H9 (cell line): ENCODE results near the gene LMF1. TPM values are rescaled to one million over a fixed set of nuclear protein-coding genes. Genes with fewer than 3 reads are reported as not detected.

Experiments used
- DNase-seq: peaks from one replicate; pipeline ENCODE4 v3.0.0-alpha.2; 2017
- H2AFZ ChIP-seq: one replicate; pipeline ENCODE4 v1.6.1; 2013; ENCODE audit warnings: mild to moderate bottlenecking, low read length, control low read depth, moderate library complexity
- H2AK5ac ChIP-seq: 2 replicates; pipeline ENCODE4 v1.6.1; 2013; ENCODE audit warnings: low read length, control low read depth, mixed read lengths; ENCODE audit not compliant: insufficient read length
- H2BK120ac ChIP-seq: one replicate; pipeline ENCODE4 v1.6.1; 2013; ENCODE audit warnings: low read depth, mild to moderate bottlenecking, low read length, control low read depth, inconsistent platforms; ENCODE audit not compliant: poor library complexity, severe bottlenecking
- H2BK12ac ChIP-seq: 2 replicates; pipeline ENCODE4 v1.6.1; 2013; ENCODE audit warnings: low read length, control low read depth, mixed read lengths, low read depth; ENCODE audit not compliant: insufficient read length
- H2BK15ac ChIP-seq: 2 replicates; pipeline ENCODE4 v1.6.1; 2013; ENCODE audit warnings: low read depth, low read length, control low read depth
- H2BK20ac ChIP-seq: one replicate; pipeline ENCODE4 v1.6.1; 2013; ENCODE audit warnings: low read depth, mild to moderate bottlenecking, low read length, control low read depth, inconsistent platforms; ENCODE audit not compliant: poor library complexity, severe bottlenecking
- H2BK5ac ChIP-seq: 2 replicates; pipeline ENCODE4 v1.6.1; 2013; ENCODE audit warnings: low read length, control low read depth, mixed read lengths; ENCODE audit not compliant: insufficient read length
- H3K14ac ChIP-seq: 2 replicates; pipeline ENCODE4 v1.6.1; 2013; ENCODE audit warnings: low read length, control low read depth; ENCODE audit not compliant: insufficient read depth
- H3K18ac ChIP-seq: 2 replicates; pipeline ENCODE4 v1.6.1; 2013; ENCODE audit warnings: low read depth, mild to moderate bottlenecking, mixed read lengths, low read length, control low read depth; ENCODE audit not compliant: insufficient read length
- H3K23ac ChIP-seq: 2 replicates; pipeline ENCODE4 v1.6.1; 2013; ENCODE audit warnings: low read length, control low read depth, mixed read lengths, low read depth; ENCODE audit not compliant: insufficient read length
- H3K23me2 ChIP-seq: 2 replicates; pipeline ENCODE4 v1.6.1; 2013; ENCODE audit warnings: low read depth, mild to moderate bottlenecking, mixed read lengths, low read length, control low read depth; ENCODE audit not compliant: insufficient read length, poor library complexity, severe bottlenecking
- H3K27ac ChIP-seq: 2 replicates; pipeline ENCODE4 v1.5.1; 2013; ENCODE audit warnings: low read length, control low read depth, mixed read lengths, low read depth; ENCODE audit not compliant: insufficient read length
- H3K27me3 ChIP-seq: 2 replicates; pipeline ENCODE4 v1.6.1; 2013; ENCODE audit warnings: low read length, control low read depth, inconsistent platforms; ENCODE audit not compliant: insufficient read depth
- H3K4ac ChIP-seq: 2 replicates; pipeline ENCODE4 v1.6.1; 2013; ENCODE audit warnings: low read depth, mild to moderate bottlenecking, control low read depth, inconsistent platforms, low read length, moderate library complexity
- H3K4me1 ChIP-seq: 2 replicates; pipeline ENCODE4 v1.6.1; 2013; ENCODE audit warnings: low read length, control low read depth, inconsistent platforms; ENCODE audit not compliant: insufficient read depth
- H3K4me2 ChIP-seq: 2 replicates; pipeline ENCODE4 v1.6.1; 2013; ENCODE audit warnings: low read length, control low read depth, mixed read lengths; ENCODE audit not compliant: insufficient read length, insufficient read depth
- H3K56ac ChIP-seq: 2 replicates; pipeline ENCODE4 v1.6.1; 2013; ENCODE audit warnings: low read depth, mild to moderate bottlenecking, mixed read lengths, low read length, control low read depth; ENCODE audit not compliant: insufficient read length
- H3K79me1 ChIP-seq: 2 replicates; pipeline ENCODE4 v1.6.1; 2013; ENCODE audit warnings: low read depth, mild to moderate bottlenecking, moderate library complexity, low read length, control low read depth, inconsistent platforms; ENCODE audit not compliant: insufficient read depth, poor library complexity, severe bottlenecking
- H3K79me2 ChIP-seq: 2 replicates; pipeline ENCODE4 v1.6.1; 2013; ENCODE audit warnings: low read length, control low read depth, inconsistent platforms; ENCODE audit not compliant: insufficient read depth
- H3K9ac ChIP-seq: 2 replicates; pipeline ENCODE4 v1.6.1; 2013; ENCODE audit warnings: low read length, control low read depth, mixed read lengths; ENCODE audit not compliant: insufficient read length; ENCODE audit errors: extremely low read depth
- H3K9me3 ChIP-seq: one replicate; pipeline ENCODE4 v1.6.1; 2013; ENCODE audit warnings: low read depth, low read length, inconsistent platforms; ENCODE audit not compliant: control insufficient read depth
- H3T11ph ChIP-seq: one replicate; pipeline ENCODE4 v1.6.1; 2013; ENCODE audit warnings: mild to moderate bottlenecking, low read length, control low read depth, inconsistent platforms
- H4K20me1 ChIP-seq: one replicate; pipeline ENCODE4 v1.6.1; 2013; ENCODE audit not compliant: control insufficient read depth, insufficient read length, insufficient read depth
- H4K5ac ChIP-seq: 2 replicates; pipeline ENCODE4 v1.6.1; 2013; ENCODE audit warnings: low read depth, mild to moderate bottlenecking, mixed read lengths, low read length, control low read depth; ENCODE audit not compliant: insufficient read length
- H4K8ac ChIP-seq: replicated peaks from 2 replicates; pipeline ENCODE4 v1.6.1; 2013; ENCODE audit warnings: low read length, control low read depth, mixed read lengths, low read depth; ENCODE audit not compliant: insufficient read length
- H4K91ac ChIP-seq: 2 replicates; pipeline ENCODE4 v1.6.1; 2013; ENCODE audit warnings: low read depth, mild to moderate bottlenecking, moderate library complexity, mixed read lengths, low read length, control low read depth; ENCODE audit not compliant: insufficient read length
- H3K27ac Mint-ChIP-seq, 3 experiments: 2 replicates in 2 of 3; 3 replicates in 1 of 3; pipeline ENCODE4 v1.8.0; 2020 to 2021; ENCODE audit warnings: mixed read lengths in 3 of 3, mild to moderate bottlenecking in 1 of 3, moderate library complexity in 1 of 3
- H3K27me3 Mint-ChIP-seq: 2 replicates; pipeline ENCODE4 v1.8.0; 2021; ENCODE audit warnings: low read depth, mild to moderate bottlenecking, moderate library complexity, mixed read lengths
- H3K36me3 Mint-ChIP-seq, 3 experiments: 2 replicates in 2 of 3; 3 replicates in 1 of 3; pipeline ENCODE4 v1.8.0; 2020 to 2021; ENCODE audit warnings: low read depth in 3 of 3, mixed read lengths in 3 of 3; ENCODE audit not compliant: insufficient read depth in 1 of 3
- H3K4me1 Mint-ChIP-seq, 2 experiments: 2 replicates each; pipeline ENCODE4 v1.8.0; 2020; ENCODE audit warnings: mixed read lengths in 2 of 2
- H3K4me3 Mint-ChIP-seq, 2 experiments: 2 replicates in 1 of 2; 3 replicates in 1 of 2; pipeline ENCODE4 v1.8.0; 2020 to 2021; ENCODE audit warnings: mild to moderate bottlenecking in 2 of 2, mixed read lengths in 2 of 2, moderate library complexity in 1 of 2
- H3K9me3 Mint-ChIP-seq, 2 experiments: 2 replicates in 1 of 2; 3 replicates in 1 of 2; pipeline ENCODE4 v1.8.0; 2020; ENCODE audit warnings: mild to moderate bottlenecking in 2 of 2, mixed read lengths in 2 of 2, moderate library complexity in 1 of 2
- WGBS: extraction: QIAGEN DNeasy Blood & Tissue Kit; methylation state at CpG from one replicate; pipeline ENCODE4 v1.1.7; 2013; ENCODE audit warnings: missing lambda C conversion rate, low lambda C conversion rate, mixed read lengths; ENCODE audit not compliant: insufficient read length; ENCODE audit errors: extremely low coverage; 5-methylcytosine and 5-hydroxymethylcytosine counted together
- total RNA-seq: library from RNA; stranded (reverse); gene quantifications from 2 replicates; pipeline ENCODE4 v1.2.1, GENCODE V29; 2021
- TF ChIP-seq, protein P1 (sequence below): fragments of 200-600 bp; sonication (generic); conservative IDR thresholded peaks from 3 replicates; pipeline ENCODE4 v1.8.0; 2021; ENCODE audit warnings: antibody characterized with exemption, mild to moderate bottlenecking

The LMF1 gene
- total RNA-seq, 1 experiment from 2014 or later, result 7.1 TPM

DNA sequence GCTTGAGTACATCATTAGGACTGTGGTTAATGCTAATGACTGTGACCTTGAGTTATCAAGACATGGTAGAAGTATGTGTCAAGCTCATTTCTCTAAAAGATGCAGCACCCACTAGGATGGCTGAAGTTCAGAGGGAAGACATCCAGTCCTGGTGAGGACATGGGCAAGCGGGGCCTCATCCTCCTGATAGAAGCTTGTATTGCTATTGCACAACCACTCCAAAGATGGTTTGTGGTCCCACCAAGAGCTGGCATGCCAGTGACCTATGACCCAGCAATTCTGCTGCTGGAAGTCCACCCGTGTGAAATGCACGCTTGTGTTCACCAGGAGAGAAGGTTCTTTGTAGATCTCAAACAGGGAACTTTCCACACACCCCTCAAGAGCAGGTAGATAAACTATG lies 25.0 kb upstream of the LMF1 start:
- DNase-seq, result no peak
- no peak overlapping the region for H4K5ac ChIP-seq
- no peak overlapping the region for H3K4me2 ChIP-seq
- no peak overlapping the region for H3T11ph ChIP-seq
- H3K27ac Mint-ChIP-seq, result no peak overlapping the region; a peak in 1 of 7 replicates
- no peak overlapping the region for H2BK15ac ChIP-seq
- no peak overlapping the region for H3K27ac ChIP-seq
- H3K27me3 ChIP-seq, result no peaks in the 10 kb centered on the region
- H3K4ac ChIP-seq, result no peak overlapping the region
- H2BK20ac ChIP-seq, result no peak overlapping the region
- H3K79me2 ChIP-seq, result no peaks in the 10 kb centered on the region
- H2BK5ac ChIP-seq, result no peak overlapping the region
- WGBS, result no CpG with 5 or more reads among the region's 3 CpGs
- no peaks in the 10 kb centered on the region for H3K23me2 ChIP-seq
- no peaks in the 10 kb centered on the region; a peak in 1 of 7 replicates for H3K36me3 Mint-ChIP-seq
- no peak overlapping the region for H3K14ac ChIP-seq
- no peak overlapping the region for H3K18ac ChIP-seq
- no peak overlapping the region for H4K8ac ChIP-seq
- H4K91ac ChIP-seq, result no peak overlapping the region
- H3K9ac ChIP-seq, result no peak overlapping the region
- H3K27me3 Mint-ChIP-seq, result peaks cover 13% of the 10 kb centered on the region
- no peak overlapping the region for H2BK12ac ChIP-seq
- peaks cover 7% of the 10 kb centered on the region for H3K9me3 ChIP-seq
- H3K56ac ChIP-seq, result no peak overlapping the region
- H3K79me1 ChIP-seq, result no peaks in the 10 kb centered on the region
- peaks cover 12 to 20% of the 10 kb centered on the region in 2 experiments for H3K4me1 Mint-ChIP-seq
- H2BK120ac ChIP-seq, result no peak overlapping the region
- TF ChIP-seq, protein P1, sequence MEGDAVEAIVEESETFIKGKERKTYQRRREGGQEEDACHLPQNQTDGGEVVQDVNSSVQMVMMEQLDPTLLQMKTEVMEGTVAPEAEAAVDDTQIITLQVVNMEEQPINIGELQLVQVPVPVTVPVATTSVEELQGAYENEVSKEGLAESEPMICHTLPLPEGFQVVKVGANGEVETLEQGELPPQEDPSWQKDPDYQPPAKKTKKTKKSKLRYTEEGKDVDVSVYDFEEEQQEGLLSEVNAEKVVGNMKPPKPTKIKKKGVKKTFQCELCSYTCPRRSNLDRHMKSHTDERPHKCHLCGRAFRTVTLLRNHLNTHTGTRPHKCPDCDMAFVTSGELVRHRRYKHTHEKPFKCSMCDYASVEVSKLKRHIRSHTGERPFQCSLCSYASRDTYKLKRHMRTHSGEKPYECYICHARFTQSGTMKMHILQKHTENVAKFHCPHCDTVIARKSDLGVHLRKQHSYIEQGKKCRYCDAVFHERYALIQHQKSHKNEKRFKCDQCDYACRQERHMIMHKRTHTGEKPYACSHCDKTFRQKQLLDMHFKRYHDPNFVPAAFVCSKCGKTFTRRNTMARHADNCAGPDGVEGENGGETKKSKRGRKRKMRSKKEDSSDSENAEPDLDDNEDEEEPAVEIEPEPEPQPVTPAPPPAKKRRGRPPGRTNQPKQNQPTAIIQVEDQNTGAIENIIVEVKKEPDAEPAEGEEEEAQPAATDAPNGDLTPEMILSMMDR, result no peak
- no peak overlapping the region for H2AFZ ChIP-seq
- no peak overlapping the region for H2AK5ac ChIP-seq
- no peaks in the 10 kb centered on the region for H4K20me1 ChIP-seq
- no peak overlapping the region for H3K4me3 Mint-ChIP-seq
- no peak overlapping the region for H3K23ac ChIP-seq
- no peaks in the 10 kb centered on the region for H3K4me1 ChIP-seq
- H3K9me3 Mint-ChIP-seq, result no peaks in the 10 kb centered on the region
